Cardiac fibroblast (primary cell): ENCODE results near the gene ANKRD44.

Source experiments
- DNase-seq, 2 donors: peaks; one replicate each; pipeline versions ENCODE4 v3.0.0 to v3.0.0-alpha.2; 2010; ENCODE audit warnings: low read depth in 2 of 2
- H3K4me3 ChIP-seq, 2 donors: replicated peaks in 1 of 2; 1 replicate in 1 of 2; 2 replicates in 1 of 2; pipeline ENCODE4 v1.5.1; 2011; ENCODE audit warnings: low read depth in 2 of 2, low read length in 2 of 2, mild to moderate bottlenecking in 2 of 2, moderate library complexity in 1 of 2
- CTCF ChIP-seq: IDR thresholded peaks from one replicate; pipeline ENCODE4 v1.5.1; 2011; ENCODE audit warnings: low read depth, mild to moderate bottlenecking, low read length, inconsistent platforms

The ANKRD44 gene

DNA sequence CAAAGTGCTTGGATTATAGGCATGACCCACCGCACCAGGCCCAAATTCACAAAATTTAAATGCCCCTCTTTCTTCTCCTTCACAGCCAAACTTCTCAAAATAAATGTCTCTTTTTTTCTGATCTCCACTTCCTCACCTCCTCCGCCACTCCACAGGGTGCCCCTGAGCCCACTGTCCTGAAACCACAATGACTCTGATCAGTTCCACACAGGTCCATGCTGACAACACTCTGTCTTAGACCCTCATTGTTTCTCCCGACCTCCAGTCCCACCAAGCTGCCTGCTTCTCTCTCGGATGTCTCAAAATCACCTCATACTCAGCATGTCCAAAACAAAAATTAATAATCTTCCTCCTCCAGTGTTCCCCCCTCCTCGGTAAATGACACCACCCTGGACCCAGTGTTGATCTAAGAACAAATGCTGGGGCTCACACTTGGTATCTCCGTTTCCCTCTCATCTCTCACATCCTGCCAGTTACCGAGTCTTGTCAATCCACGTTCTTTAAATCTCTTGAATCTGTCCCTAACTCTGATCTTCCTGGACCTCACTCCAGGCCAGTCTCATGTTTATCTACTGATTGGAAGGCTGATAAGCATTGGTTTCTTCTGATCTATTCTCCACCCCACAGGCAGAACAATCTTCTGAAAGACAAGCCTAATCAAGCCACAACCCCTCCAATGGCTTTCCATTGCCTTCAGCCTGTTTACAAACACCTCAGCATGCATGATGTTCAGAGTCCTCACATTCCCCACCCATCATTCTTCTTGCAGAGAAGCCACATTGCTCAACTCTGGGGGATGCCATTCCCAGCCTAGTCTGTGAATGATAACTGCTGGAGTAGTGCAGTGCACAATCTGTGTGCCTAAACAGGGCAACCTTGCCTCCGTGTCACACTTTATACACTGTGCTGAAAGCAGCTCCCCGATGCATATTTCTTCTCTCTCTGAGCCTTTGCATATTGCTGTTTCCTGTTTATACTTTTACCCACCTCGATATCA lies 12.4 kb upstream of the ANKRD44 start:
- no peak overlapping the region for H3K4me3 ChIP-seq
- DNase-seq = peak in 1 of 2 donors; percentile 3
- no peak for TF ChIP-seq CTCF

DNA sequence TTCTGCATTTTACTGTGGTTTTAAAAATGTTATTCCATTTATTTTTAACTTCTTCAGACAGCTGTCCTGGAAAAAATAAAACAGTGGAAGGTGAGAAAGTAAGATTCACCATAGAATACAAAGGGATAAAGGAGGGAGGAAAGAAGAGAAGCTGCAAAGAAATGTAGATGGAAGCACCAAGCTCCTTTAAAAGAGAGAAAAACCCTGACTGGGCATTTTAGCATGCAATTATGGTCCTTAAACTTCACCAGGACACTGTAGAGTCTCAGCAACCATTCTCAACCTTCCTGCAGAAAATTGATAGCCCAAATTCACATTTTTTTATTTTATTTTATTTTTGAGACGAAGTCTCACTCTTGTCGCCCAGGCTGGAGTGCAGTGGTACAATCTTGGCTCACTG lies 11.6 kb upstream of the ANKRD44 start:
- H3K4me3 ChIP-seq = no peak overlapping the region
- TF ChIP-seq CTCF = no peak
- no peak for DNase-seq

DNA sequence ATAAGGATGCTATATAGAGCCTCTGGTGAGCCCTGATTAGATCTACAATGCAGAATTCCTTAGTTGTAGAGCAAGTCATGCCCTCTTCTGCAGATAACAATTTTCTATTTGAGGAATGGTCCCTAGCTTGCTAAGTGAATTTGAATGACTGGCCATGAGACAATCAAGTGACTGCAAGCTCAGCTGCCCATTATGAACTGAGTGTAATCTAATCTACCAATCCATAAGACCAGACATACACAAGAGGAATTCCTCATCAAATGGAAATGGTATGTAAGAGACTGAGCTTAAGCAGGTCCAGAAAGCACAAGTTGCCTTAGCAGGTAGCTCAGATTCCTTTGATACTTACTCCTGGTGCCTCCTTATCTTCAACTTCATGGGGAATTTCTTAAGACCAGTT lies 4.8 kb upstream of the ANKRD44 start:
- H3K4me3 ChIP-seq = no peak overlapping the region
- DNase-seq = no peak
- TF ChIP-seq CTCF = no peak

DNA sequence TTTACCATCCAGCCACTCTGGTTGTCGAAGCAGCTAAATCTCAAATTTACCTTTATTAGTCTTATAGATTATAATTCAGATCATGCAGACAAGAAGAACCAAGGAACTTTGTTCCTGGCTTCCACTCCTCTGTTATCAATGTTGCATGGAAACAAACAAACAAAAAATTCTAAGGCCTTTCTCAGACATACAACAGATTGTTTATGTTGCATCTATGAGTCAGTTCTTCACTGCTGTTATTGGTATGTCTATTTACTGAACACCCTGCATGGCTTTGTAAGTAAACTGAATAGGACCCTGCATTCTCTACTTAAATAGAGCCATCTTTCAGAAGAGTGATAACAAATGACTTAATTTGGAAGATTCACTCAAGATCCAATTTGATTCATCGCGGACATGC lies 1.6 kb upstream of the ANKRD44 start:
- no peak overlapping the region for H3K4me3 ChIP-seq
- peak in 1 of 2 donors; percentile 25 for DNase-seq
- no peak for TF ChIP-seq CTCF

GRCh38 chr2:197311421-197312033 lies 947 bp upstream of the ANKRD44 start:
- H3K4me3 ChIP-seq = peak overlapping the region in 1 of 2 donors; percentile 60
- DNase-seq = peak in 1 of 2 donors; percentile 29
- no peak for TF ChIP-seq CTCF

DNA sequence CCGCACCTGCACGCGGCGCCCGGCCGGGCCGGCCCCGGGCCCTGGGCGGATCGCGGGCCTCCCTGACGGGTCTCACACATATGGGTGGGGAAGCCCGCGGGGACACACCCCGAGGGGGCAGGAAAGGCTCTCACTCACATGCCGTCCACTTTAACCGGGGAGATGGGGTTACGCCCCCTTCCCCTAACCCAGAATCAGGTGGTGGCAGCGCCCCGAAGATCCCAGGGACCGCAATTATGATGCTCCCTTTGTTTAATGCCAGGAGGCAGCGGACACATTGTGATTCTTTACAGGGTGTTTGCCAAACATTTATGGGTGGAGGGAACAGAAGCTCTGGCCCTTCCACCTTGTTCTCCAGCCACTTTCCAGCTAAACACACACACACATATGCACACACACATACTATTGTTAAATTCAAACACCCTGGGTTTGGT lies 424 bp upstream of the ANKRD44 start:
- DNase-seq = no peak
- no peak for TF ChIP-seq CTCF
- peak overlapping the region; percentile 48 to 60 for H3K4me3 ChIP-seq
